Measurements from ENCODE around the gene DTNB.
"Not testable (repeated sequence)": the region's sequence is repeated elsewhere in the genome, so short reads cannot be mapped to it uniquely, and the experiment has no call there.

Gene DTNB

DNA sequence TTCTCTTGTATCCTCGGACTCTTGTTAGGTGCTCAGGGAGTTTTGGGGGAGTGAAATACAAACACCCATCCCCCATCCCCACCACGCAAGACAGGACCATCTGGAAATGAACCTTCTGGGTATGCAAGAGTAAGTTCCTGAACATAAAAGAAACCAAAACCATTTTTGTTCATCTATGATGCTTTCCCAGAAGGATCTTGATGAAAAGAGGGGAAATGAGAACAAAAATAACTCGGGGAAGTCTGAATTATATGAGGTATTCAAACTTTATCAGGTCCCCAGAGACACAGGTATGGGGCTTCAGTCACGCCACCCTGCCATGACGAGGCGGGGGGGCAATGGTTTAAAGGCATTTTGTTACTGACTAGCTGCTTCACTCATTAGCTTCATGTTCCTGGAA lies 263.0 kb downstream of the DTNB start:
- H3K4me3 ChIP-seq (ENCODE audit: low read length), result no peak overlapping the region
- no peak for DNase-seq (ENCODE audit: low read depth)
- TF ChIP-seq, protein P1, sequence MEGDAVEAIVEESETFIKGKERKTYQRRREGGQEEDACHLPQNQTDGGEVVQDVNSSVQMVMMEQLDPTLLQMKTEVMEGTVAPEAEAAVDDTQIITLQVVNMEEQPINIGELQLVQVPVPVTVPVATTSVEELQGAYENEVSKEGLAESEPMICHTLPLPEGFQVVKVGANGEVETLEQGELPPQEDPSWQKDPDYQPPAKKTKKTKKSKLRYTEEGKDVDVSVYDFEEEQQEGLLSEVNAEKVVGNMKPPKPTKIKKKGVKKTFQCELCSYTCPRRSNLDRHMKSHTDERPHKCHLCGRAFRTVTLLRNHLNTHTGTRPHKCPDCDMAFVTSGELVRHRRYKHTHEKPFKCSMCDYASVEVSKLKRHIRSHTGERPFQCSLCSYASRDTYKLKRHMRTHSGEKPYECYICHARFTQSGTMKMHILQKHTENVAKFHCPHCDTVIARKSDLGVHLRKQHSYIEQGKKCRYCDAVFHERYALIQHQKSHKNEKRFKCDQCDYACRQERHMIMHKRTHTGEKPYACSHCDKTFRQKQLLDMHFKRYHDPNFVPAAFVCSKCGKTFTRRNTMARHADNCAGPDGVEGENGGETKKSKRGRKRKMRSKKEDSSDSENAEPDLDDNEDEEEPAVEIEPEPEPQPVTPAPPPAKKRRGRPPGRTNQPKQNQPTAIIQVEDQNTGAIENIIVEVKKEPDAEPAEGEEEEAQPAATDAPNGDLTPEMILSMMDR (conservative IDR thresholded peaks at IDR 0.05; ENCODE audit: low read depth, low read length), result no peak

DNA sequence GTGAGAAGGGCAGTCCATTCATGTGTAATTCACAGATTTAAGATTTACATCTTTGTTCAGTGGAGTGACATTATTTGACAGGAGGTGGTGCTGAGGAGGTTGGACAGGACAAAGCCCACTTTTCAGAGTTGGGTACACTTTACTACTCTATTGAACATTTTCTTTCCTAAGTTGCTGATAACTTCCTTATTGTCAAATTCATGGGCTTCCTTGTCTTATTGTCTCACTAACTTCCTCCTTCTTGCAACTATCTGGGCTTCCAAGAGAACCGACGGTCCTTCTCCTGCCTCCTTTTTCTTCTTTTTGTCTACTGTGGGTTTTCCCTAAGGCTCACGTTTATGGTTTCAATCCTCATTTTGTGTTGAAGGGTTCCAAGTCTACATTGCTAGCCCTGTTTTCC lies 263.9 kb downstream of the DTNB start:
- TF ChIP-seq, protein P1 (conservative IDR thresholded peaks at IDR 0.05; ENCODE audit: low read depth, low read length), result no peak
- H3K4me3 ChIP-seq (ENCODE audit: low read length), result no peak overlapping the region
- no peak for DNase-seq (ENCODE audit: low read depth)

DNA sequence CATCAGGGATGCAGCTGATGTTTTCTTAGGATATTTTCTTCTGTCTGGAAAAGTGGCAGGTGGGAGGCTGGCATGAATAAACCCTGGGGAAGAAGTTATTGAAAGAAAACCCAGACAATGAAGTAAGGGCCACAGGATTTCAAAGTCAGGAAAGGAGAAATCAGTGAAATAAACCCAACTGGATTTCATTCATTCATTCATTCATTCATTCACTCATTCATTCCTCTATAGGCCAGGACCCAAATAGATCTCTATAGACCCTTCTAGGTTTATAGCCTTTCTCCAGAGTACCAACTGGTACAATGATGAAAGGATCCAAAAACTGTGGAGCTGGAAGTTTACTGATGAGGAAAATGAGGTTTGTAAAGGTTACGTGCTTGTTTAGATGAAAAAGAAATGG lies 264.3 kb downstream of the DTNB start:
- TF ChIP-seq, protein P1 (conservative IDR thresholded peaks at IDR 0.05; ENCODE audit: low read depth, low read length), result no peak
- no peak for DNase-seq (ENCODE audit: low read depth)
- no peak overlapping the region for H3K4me3 ChIP-seq (ENCODE audit: low read length)

DNA sequence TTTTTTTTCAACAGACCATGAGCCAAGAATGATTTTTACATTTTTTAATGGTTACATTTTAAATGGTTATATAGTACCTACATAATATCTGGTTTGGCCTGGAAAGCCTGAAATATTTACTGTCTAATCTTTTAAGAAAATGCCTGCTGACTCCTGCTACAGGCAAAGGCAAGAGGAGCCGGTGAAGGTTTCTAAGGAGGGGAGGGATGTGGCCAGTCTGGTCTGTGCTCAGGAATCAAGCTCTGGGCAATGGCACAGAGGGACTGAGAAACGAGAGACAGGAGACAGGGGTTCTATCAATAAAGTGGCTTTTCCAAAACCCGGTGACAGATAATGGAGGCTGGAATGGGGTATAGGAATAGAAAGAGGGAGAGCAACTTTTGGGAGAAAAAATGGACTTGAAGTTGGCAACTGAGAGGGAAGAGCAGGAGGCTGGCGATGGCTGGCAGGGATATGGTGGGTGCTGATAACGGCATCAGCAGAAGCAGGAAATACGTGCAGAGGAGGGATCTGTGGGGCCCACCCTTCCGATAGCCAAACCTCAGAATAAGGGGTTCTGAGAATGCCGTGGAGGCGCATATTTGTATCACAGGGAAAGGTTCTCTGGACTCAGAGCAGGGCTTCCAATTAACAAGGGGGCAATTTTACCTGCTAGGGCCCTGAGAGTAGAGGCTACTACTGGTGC lies 267.6 kb downstream of the DTNB start:
- H3K4me3 ChIP-seq (ENCODE audit: low read length), result no peak overlapping the region
- no peak for DNase-seq (ENCODE audit: low read depth)
- TF ChIP-seq, protein P1 (conservative IDR thresholded peaks at IDR 0.05; ENCODE audit: low read depth, low read length), result no peak

DNA sequence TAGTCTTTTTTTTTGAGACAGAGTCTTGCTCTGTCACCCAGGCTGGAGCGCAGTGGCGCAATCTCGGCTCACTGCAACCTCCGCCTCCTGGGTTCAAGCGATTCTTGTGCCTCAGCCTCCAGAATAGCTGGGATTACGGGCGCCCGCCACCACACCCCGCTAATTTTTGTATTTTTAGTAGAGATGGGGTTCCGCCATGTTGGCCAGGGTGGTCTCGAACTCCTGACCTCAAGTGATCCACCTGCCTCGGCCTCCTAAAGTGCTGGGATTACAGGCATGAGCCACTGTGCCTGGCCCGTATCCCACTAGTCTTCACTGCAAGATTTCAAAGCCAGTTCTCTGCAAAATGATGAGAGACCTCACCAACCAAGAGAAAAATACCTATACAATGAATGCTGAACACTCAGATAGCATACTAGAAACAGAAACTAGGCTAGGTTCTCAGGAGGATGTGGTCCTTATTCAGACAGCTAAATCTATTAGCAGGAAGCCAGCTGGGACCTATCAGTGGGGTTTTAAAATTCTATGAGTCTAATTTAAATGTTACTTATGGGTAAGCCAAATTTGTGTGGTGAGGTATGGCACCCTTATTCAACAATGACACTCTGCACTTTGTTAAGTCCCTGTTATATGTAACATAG lies 270.1 kb downstream of the DTNB start:
- not testable (repeated sequence) for DNase-seq (ENCODE audit: low read depth)

DNA sequence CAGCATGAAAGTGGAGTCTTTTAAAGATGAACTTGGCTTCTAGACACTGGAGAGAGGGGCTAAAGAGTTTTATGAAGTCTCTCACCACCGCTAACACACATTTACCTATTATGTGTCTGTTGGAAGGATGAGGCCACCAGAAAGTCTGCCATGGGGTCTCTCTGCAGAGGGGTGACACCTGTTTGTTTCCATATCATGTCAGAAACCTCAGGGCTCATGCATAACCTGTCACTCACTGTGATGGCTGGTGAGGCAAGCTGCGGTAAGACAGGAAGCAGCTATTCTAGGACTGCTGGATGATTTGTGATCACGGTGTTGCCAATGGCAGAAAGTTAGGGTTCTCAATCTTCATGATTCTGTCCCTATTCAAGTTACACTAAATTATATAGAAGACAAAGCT lies 270.9 kb downstream of the DTNB start:
- no peak overlapping the region for H3K4me3 ChIP-seq (ENCODE audit: low read length)
- TF ChIP-seq, protein P1 (conservative IDR thresholded peaks at IDR 0.05; ENCODE audit: low read depth, low read length), result no peak
- no peak for DNase-seq (ENCODE audit: low read depth)

More for the DNA sequence above, 270.1 kb downstream of the DTNB start:
- not testable (repeated sequence) for H3K4me3 ChIP-seq (ENCODE audit: low read length)

DNA sequence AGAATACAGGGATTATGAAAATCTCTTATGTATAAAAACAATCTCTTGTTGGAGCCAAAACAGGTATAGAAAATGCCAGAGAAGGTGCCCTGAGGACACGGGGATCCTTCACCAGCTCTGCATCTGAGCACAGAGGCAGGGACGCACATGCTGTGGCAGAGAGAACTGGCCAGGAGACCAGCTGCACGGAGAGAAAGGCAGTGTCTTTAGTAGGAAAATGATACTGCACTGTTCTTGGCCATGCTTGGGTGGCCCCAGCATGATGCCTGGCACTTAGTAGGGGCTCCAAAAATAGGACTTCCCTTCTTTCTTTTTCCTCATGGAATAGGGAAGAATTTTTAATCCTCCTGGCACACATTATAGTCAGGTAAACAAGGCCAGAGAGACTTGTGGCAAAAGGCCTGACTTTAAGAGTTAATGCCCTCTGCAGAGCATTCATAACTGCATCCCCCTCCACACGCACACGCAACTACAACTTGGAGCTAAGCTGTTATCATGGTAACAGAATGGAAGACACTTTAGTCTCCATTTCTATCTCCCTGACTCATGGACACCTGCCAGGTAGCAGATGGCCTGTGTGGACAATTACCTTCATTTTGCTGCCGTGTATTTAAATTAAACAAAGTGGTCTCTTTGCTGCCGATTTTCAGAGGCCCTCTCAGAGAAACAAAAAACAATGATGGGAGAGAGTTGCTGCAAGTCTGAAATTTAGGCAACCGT lies 271.9 kb downstream of the DTNB start:
- TF ChIP-seq, protein P1 (conservative IDR thresholded peaks at IDR 0.05; ENCODE audit: low read depth, low read length), result no peak
- H3K4me3 ChIP-seq (ENCODE audit: low read length), result no peak overlapping the region
- DNase-seq (ENCODE audit: low read depth), result no peak
